H1 (cell line): ENCODE results near the gene ZMAT5. TPM values are rescaled to one million over a fixed set of nuclear protein-coding genes. Genes with fewer than 3 reads are reported as not detected.

ENCODE experiments used
- CTCF ChIA-PET: fragments of 300-600 bp; sonication (Branson Sonifier 250); formaldehyde crosslinking; loops from one replicate; lab custom pipeline; 2021; ENCODE audit not compliant: partially characterized antibody; lab: Charles Lee
- POLR2A ChIA-PET: fragments of 300-600 bp; sonication (Branson Sonifier 250); formaldehyde crosslinking; loops from one replicate; lab custom pipeline; 2021; ENCODE audit warnings: inconsistent platforms; ENCODE audit not compliant: partially characterized antibody; lab: Charles Lee
- DNase-seq, 2 experiments: peaks; one replicate each; pipeline versions ENCODE4 v3.0.0 to v3.0.0-alpha.2; 2010 to 2022; ENCODE audit warnings: low spot score in 2 of 2, low read depth in 1 of 2, mixed read lengths in 1 of 2
- FAIRE-seq: peaks from 2 replicates; lab custom pipeline; 2011; peaks lifted over from hg19 to GRCh38; lab: Jason Lieb, UNC
- H2AFZ ChIP-seq: 2 replicates; pipeline ENCODE4 v1.8.1; 2012; ENCODE audit warnings: low read length, inconsistent platforms
- H2AK5ac ChIP-seq: 2 replicates; pipeline ENCODE4 v1.6.1; 2013; ENCODE audit warnings: low read depth, low read length
- H2BK120ac ChIP-seq: replicated peaks from 2 replicates; pipeline ENCODE3; 2013; ENCODE audit warnings: low read depth, low read length, inconsistent platforms
- H2BK12ac ChIP-seq: 2 replicates; pipeline ENCODE4 v1.6.1; 2013; ENCODE audit warnings: low read depth, low read length
- H2BK15ac ChIP-seq: 2 replicates; pipeline ENCODE4 v1.6.1; 2013; ENCODE audit warnings: low read length
- H2BK20ac ChIP-seq: 2 replicates; pipeline ENCODE4 v1.6.1; 2013; ENCODE audit warnings: low read length
- H2BK5ac ChIP-seq: 2 replicates; pipeline ENCODE4 v1.6.1; 2013; ENCODE audit warnings: low read depth, low read length
- H3K14ac ChIP-seq: 2 replicates; pipeline ENCODE4 v1.6.1; 2013; ENCODE audit warnings: inconsistent platforms; ENCODE audit not compliant: insufficient read length
- H3K18ac ChIP-seq: 2 replicates; pipeline ENCODE4 v1.6.1; 2013; ENCODE audit warnings: low read length; ENCODE audit errors: extremely low read depth
- H3K23ac ChIP-seq: 2 replicates; pipeline ENCODE4 v1.6.1; 2013; ENCODE audit warnings: inconsistent platforms; ENCODE audit not compliant: insufficient read length
- H3K23me2 ChIP-seq: 2 replicates; pipeline ENCODE4 v1.6.1; 2013; ENCODE audit warnings: low read depth, low read length
- H3K27ac ChIP-seq: 2 replicates; pipeline ENCODE4 v1.6.1; 2011; ENCODE audit warnings: low read depth, low read length, inconsistent platforms
- H3K27me3 ChIP-seq, 4 experiments: replicated peaks in 1 of 4; 1 replicate in 1 of 4; 2 replicates in 3 of 4; pipeline versions ENCODE4 v1.6.1 to v1.8.1; 2011 to 2013; ENCODE audit warnings: low read length in 3 of 4, mild to moderate bottlenecking in 3 of 4, inconsistent platforms in 2 of 4, mixed read lengths in 2 of 4, moderate library complexity in 1 of 4; ENCODE audit not compliant: control insufficient read depth in 3 of 4, insufficient read depth in 3 of 4; ENCODE audit errors: extremely low read depth in 1 of 4
- H3K36me3 ChIP-seq, 4 experiments: 2 replicates each; pipeline versions ENCODE4 v1.6.1 to v1.8.1; 2011 to 2013; ENCODE audit warnings: mild to moderate bottlenecking in 4 of 4, low read length in 3 of 4, moderate library complexity in 2 of 4, control low read depth in 1 of 4, inconsistent platforms in 1 of 4; ENCODE audit not compliant: insufficient read depth in 4 of 4, control insufficient read depth in 2 of 4
- H3K4ac ChIP-seq: replicated peaks from 2 replicates; pipeline ENCODE3; 2013; ENCODE audit warnings: low read length, low read depth, mixed read lengths, inconsistent platforms; ENCODE audit not compliant: insufficient read length
- H3K4me1 ChIP-seq, 4 experiments: replicated peaks in 1 of 4; 1 replicate in 1 of 4; 2 replicates in 3 of 4; pipeline versions ENCODE4 v1.6.1 to v1.8.1; 2011 to 2013; ENCODE audit warnings: low read length in 3 of 4, inconsistent platforms in 2 of 4, mixed read lengths in 1 of 4; ENCODE audit not compliant: insufficient read depth in 4 of 4, control insufficient read depth in 3 of 4
- H3K4me2 ChIP-seq, 2 experiments: 2 replicates each; pipeline versions ENCODE4 v1.6.1 to v1.8.1; 2011 to 2013; ENCODE audit warnings: low read depth in 2 of 2, low read length in 2 of 2, control low read depth in 1 of 2, inconsistent platforms in 1 of 2, mild to moderate bottlenecking in 1 of 2; ENCODE audit not compliant: insufficient read depth in 1 of 2
- H3K4me3 ChIP-seq, 4 experiments: fragments of 200-600, 300-600 bp in 1 of 4; sonication (generic), shearing (Covaris generic), sonication (Bioruptor Twin) in 1 of 4; 2 replicates each; pipeline versions ENCODE4 v1.5.1 to v1.8.1; 2011 to 2016; ENCODE audit warnings: low read length in 4 of 4, low read depth in 3 of 4, control low read depth in 2 of 4, inconsistent platforms in 2 of 4, mild to moderate bottlenecking in 2 of 4, mixed read lengths in 1 of 4, moderate library complexity in 1 of 4; ENCODE audit not compliant: insufficient read depth in 2 of 4; ENCODE audit errors: extremely low read depth in 1 of 4
- H3K56ac ChIP-seq: replicated peaks from 2 replicates; pipeline ENCODE3; 2013; ENCODE audit warnings: low read depth, mild to moderate bottlenecking, mixed read lengths, low read length, inconsistent platforms; ENCODE audit not compliant: insufficient read length
- H3K79me1 ChIP-seq: 2 replicates; pipeline ENCODE4 v1.6.1; 2013; ENCODE audit warnings: low read depth, low read length, control low read depth
- H3K79me2 ChIP-seq, 2 experiments: 2 replicates each; pipeline versions ENCODE4 v1.6.1 to v1.8.1; 2012 to 2013; ENCODE audit warnings: low read length in 2 of 2, mild to moderate bottlenecking in 2 of 2, inconsistent platforms in 1 of 2; ENCODE audit not compliant: insufficient read depth in 2 of 2, control insufficient read depth in 1 of 2
- H3K9ac ChIP-seq, 4 experiments: replicated peaks in 1 of 4; 1 replicate in 1 of 4; 2 replicates in 3 of 4; pipeline versions ENCODE4 v1.6.1 to v1.8.1; 2011 to 2013; ENCODE audit warnings: low read depth in 3 of 4, low read length in 3 of 4, control low read depth in 2 of 4, mild to moderate bottlenecking in 2 of 4, moderate library complexity in 2 of 4, inconsistent platforms in 1 of 4; ENCODE audit errors: extremely low read depth in 1 of 4
- H3K9me3 ChIP-seq, 2 experiments: 2 replicates each; pipeline versions ENCODE4 v1.6.1 to v1.8.1; 2012 to 2013; ENCODE audit warnings: mild to moderate bottlenecking in 2 of 2, moderate library complexity in 2 of 2, control low read depth in 1 of 2, inconsistent platforms in 1 of 2, low read depth in 1 of 2, low read length in 1 of 2, mixed read lengths in 1 of 2; ENCODE audit not compliant: insufficient read depth in 2 of 2
- H4K20me1 ChIP-seq, 2 experiments: replicated peaks in 1 of 2; 2 replicates each; pipeline versions ENCODE3 to v1.8.1; 2011 to 2013; ENCODE audit warnings: inconsistent platforms in 2 of 2, low read length in 2 of 2, mild to moderate bottlenecking in 1 of 2; ENCODE audit not compliant: insufficient read depth in 2 of 2, control insufficient read depth in 1 of 2
- H4K5ac ChIP-seq: 2 replicates; pipeline ENCODE4 v1.6.1; 2013; ENCODE audit warnings: low read length, low read depth, mixed read lengths, inconsistent platforms; ENCODE audit not compliant: insufficient read length
- H4K8ac ChIP-seq: 2 replicates; pipeline ENCODE4 v1.8.0; 2013; ENCODE audit warnings: mild to moderate bottlenecking, moderate library complexity, low read length, inconsistent platforms; ENCODE audit not compliant: insufficient read depth; ENCODE audit errors: extremely low read depth
- H4K91ac ChIP-seq: replicated peaks from 2 replicates; pipeline ENCODE3; 2013; ENCODE audit warnings: low read length, mixed read lengths, inconsistent platforms; ENCODE audit not compliant: insufficient read length
- BRCA1 ChIP-seq: IDR thresholded peaks from 2 replicates; pipeline ENCODE4 v1.6.1; 2012; ENCODE audit warnings: low read depth, low read length, improper control_type of control experiment
- CHD2 ChIP-seq: IDR thresholded peaks from 2 replicates; pipeline ENCODE4 v1.6.1; 2012; ENCODE audit warnings: low read length, improper control_type of control experiment
- EZH2 ChIP-seq: fragments of 200-600 bp; sonication (generic); IDR thresholded peaks from 2 replicates; pipeline ENCODE4 v1.7.1; 2012; ENCODE audit warnings: low read depth, mild to moderate bottlenecking, moderate library complexity, low read length, inconsistent platforms; ENCODE audit not compliant: severe bottlenecking
- FOSL1 ChIP-seq: IDR thresholded peaks from 2 replicates; pipeline ENCODE4 v1.6.1; 2011; ENCODE audit warnings: mild to moderate bottlenecking, low read depth, low read length, moderate library complexity; ENCODE audit not compliant: insufficient read depth
- NRF1 ChIP-seq: IDR thresholded peaks from 2 replicates; pipeline ENCODE4 v1.6.1; 2011; ENCODE audit warnings: mild to moderate bottlenecking, low read depth, low read length, improper control_type of control experiment
- POLR2A ChIP-seq, 2 experiments: IDR thresholded peaks; 1 replicate in 1 of 2; 2 replicates in 1 of 2; pipeline ENCODE4 v1.6.1; 2011; ENCODE audit warnings: low read depth in 2 of 2, low read length in 2 of 2, mild to moderate bottlenecking in 2 of 2; ENCODE audit errors: control extremely low read depth in 1 of 2
- POLR2AphosphoS5 ChIP-seq: IDR thresholded peaks from 2 replicates; pipeline ENCODE4 v1.6.1; 2011; ENCODE audit warnings: low read depth, low read length
- RAD21 ChIP-seq, 2 experiments: IDR thresholded peaks in 1 of 2; conservative IDR thresholded peaks in 1 of 2; 2 replicates each; pipeline ENCODE4 v1.6.1; 2011; ENCODE audit warnings: low read depth in 2 of 2, low read length in 2 of 2, improper control_type of control experiment in 1 of 2, inconsistent platforms in 1 of 2, mild to moderate bottlenecking in 1 of 2, moderate library complexity in 1 of 2
- RXRA ChIP-seq: IDR thresholded peaks from 2 replicates; pipeline ENCODE4 v1.6.1; 2011; ENCODE audit warnings: low read depth, mild to moderate bottlenecking, low read length, moderate library complexity; ENCODE audit not compliant: insufficient read depth
- SAP30 ChIP-seq: fragments of 300-600 bp; sonication (generic); IDR thresholded peaks from 2 replicates; pipeline ENCODE4 v1.7.1; 2012; ENCODE audit warnings: low read length, moderate library complexity, mild to moderate bottlenecking, inconsistent platforms; ENCODE audit not compliant: insufficient read depth, insufficient replicate concordance
- SP2 ChIP-seq: IDR thresholded peaks from 2 replicates; pipeline ENCODE4 v1.6.1; 2012; ENCODE audit warnings: mild to moderate bottlenecking, low read length, inconsistent platforms
- TBP ChIP-seq: IDR thresholded peaks from 2 replicates; pipeline ENCODE4 v1.6.1; 2011; ENCODE audit warnings: low read depth, low read length, improper control_type of control experiment
- TCF12 ChIP-seq: IDR thresholded peaks from 2 replicates; pipeline ENCODE4 v1.6.1; 2011; ENCODE audit warnings: low read depth, mild to moderate bottlenecking, low read length
- WGBS, 2 experiments: shearing (Covaris generic) in 1 of 2; methylation state at CpG; one replicate each; pipeline versions ENCODE4 v1.1.6 to v1.1.7; 2013 to 2015; ENCODE audit warnings: low lambda C conversion rate in 2 of 2, mixed read lengths in 2 of 2, inconsistent platforms in 1 of 2, low coverage in 1 of 2, missing lambda C conversion rate in 1 of 2; ENCODE audit not compliant: insufficient replicate concordance in 2 of 2, insufficient coverage in 1 of 2, insufficient read length in 1 of 2; ENCODE audit errors: extremely low coverage in 1 of 2, missing lambda C conversion rate in 1 of 2; 5-methylcytosine and 5-hydroxymethylcytosine counted together
- polyA plus RNA-seq, 7 experiments: library from polyadenylated mRNA; depleted of rRNA in 3 of 7; stranded (reverse) in 5 of 7; unstranded in 2 of 7; fragments of >200 nt in 5 of 7; fragments of 200-250 nt in 2 of 7; gene quantifications; 1 replicate in 5 of 7; 2 replicates in 1 of 7; 4 replicates in 1 of 7; pipeline versions ENCODE4 v1.2.1 to v1.2.3, GENCODE V29; 2011 to 2013; ENCODE audit warnings: missing spikeins in 2 of 7, mixed read lengths in 2 of 7
- total RNA-seq: library from RNA; stranded (reverse); fragmentation: NEBNext Ultra II Directional; extraction: Animal tissue kit (Norgen Biotek cat#: 25700); gene quantifications from 2 replicates; pipeline ENCODE4 v1.2.1, GENCODE V29; 2021
- TF ChIP-seq, protein P1 (sequence below): IDR thresholded peaks from 2 replicates; pipeline ENCODE4 v1.6.1; 2011; ENCODE audit warnings: low read depth, mild to moderate bottlenecking, low read length; ENCODE audit not compliant: insufficient read depth

The ZMAT5 gene
- total and polyA plus RNA-seq, 2 of the 8 experiments (the other 6 are each of a cell fraction or from before 2014, with no cell fraction given) = 14.0 to 38.3 TPM

DNA sequence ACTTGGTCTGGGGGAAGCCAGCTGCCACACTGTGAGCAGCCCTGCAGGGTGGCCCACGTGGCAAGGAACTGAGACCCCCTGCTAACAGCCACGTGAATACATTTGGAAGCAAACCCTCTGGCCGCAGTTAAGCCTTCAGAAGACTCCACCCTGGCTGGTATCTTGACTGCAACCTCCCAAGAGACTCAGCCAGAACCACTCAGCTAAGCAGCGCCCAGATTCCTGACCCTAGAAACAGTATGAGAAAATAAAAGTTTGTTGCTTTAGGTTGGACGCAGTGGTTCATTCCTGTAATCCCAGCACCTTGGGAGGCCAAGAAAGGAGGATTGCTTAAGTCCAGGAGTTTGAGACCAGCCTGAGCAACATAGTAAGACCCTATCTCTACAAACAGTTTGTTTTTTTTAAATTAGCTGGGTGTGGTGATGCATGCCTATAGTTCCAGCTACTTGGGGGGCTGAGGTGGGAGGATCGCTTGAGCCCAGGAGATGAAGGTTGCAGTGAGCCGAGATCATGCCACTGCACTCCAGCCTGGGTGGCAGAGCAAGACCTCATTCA, 8.7 kb downstream of the ZMAT5 start:
- Histone ChIP-seq H3K14ac (no peak overlapping the region), H3K23me2 (no peaks in the 10 kb centered on the region), H2BK12ac (no peak overlapping the region), H3K4me2 (no peak overlapping the region), H3K9ac (no peak overlapping the region), H3K36me3 (no peaks in the 10 kb centered on the region), H3K18ac (no peak overlapping the region), H2BK5ac (no peak overlapping the region), H3K4ac (no peak overlapping the region), H4K5ac (no peak overlapping the region), H4K20me1 (no peaks in the 10 kb centered on the region), H2BK15ac (no peak overlapping the region), H3K27me3 (no peaks in the 10 kb centered on the region), H2BK120ac (no peak overlapping the region), H3K79me2 (no peaks in the 10 kb centered on the region), H2AK5ac (no peak overlapping the region), H3K56ac (no peak overlapping the region), H3K9me3 (no peaks in the 10 kb centered on the region), H4K91ac (no peak overlapping the region), H2AFZ (no peak overlapping the region), H3K4me3 (no peak overlapping the region), H3K27ac (no peak overlapping the region), H4K8ac (no peak overlapping the region), H3K23ac (no peak overlapping the region), H3K4me1 (peaks cover 0 to 2% (median 0%) of the 10 kb centered on the region in 4 experiments; a peak in 1 of 7 replicates), H3K79me1 (no peaks in the 10 kb centered on the region), H2BK20ac (no peak overlapping the region)
- CTCF ChIA-PET = no interaction called here
- POLR2A ChIA-PET = interaction anchor here (0.9 to 1.3 kb wide), 2 partner anchors 8 to 18 kb away, joined by 4 to 6 read pairs; partner anchors contain the start of gene ZMAT5
- 80% methylated on average over 7 of the region's 7 CpGs; no CpG with 5 or more reads in 1 of the 2 experiments for WGBS, 2 experiments
- DNase-seq (no peak), FAIRE-seq (no peak)
- TF ChIP-seq RAD21 (IDR thresholded peaks at IDR 0.05 in 1 of 2, conservative IDR thresholded peaks at IDR 0.05 in 1 of 2; ENCODE audit: low read depth in 2 of 2, low read length in 2 of 2) = no peak
- TF ChIP-seq NRF1 = no peak
- TF ChIP-seq EZH2 = no peak
- no peak for TF ChIP-seq CHD2
- TF ChIP-seq SAP30 = no peak
- TF ChIP-seq POLR2A (IDR thresholded peaks at IDR 0.05; ENCODE audit: control extremely low read depth in 1 of 2, low read depth in 2 of 2, low read length in 2 of 2) = no peak
- no peak for TF ChIP-seq TBP
- TF ChIP-seq SP2 = no peak
- TF ChIP-seq RXRA = no peak
- TF ChIP-seq BRCA1 = no peak
- TF ChIP-seq POLR2AphosphoS5 = no peak
- no peak for TF ChIP-seq FOSL1
- TF ChIP-seq, protein P1, sequence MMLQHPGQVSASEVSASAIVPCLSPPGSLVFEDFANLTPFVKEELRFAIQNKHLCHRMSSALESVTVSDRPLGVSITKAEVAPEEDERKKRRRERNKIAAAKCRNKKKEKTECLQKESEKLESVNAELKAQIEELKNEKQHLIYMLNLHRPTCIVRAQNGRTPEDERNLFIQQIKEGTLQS = no peak
- no peak for TF ChIP-seq TCF12
